CD8-positive, alpha-beta memory T cell (primary cell): ENCODE measurements around the gene DMAP1. TPM values are rescaled to one million over a fixed set of nuclear protein-coding genes. Genes with fewer than 3 reads are reported as not detected.
A peak's percentile ranks its signal among the peaks of the same experiment; 100 is the strongest.

Source experiments
- CTCF ChIA-PET: fragments of 350-600 bp; sonication (Branson Sonifier 250); formaldehyde crosslinking; loops from one replicate; lab custom pipeline; 2021; ENCODE audit warnings: antibody characterized with exemption; lab: Charles Lee
- POLR2A ChIA-PET: fragments of 350-600 bp; sonication (Branson Sonifier 250); formaldehyde crosslinking; loops from one replicate; lab custom pipeline; 2021; ENCODE audit warnings: antibody characterized with exemption; lab: Charles Lee
- DNase-seq, 5 donors: peaks; one replicate each; pipeline versions ENCODE4 v3.0.0 to v3.0.0-alpha.2; 2020 to 2022; ENCODE audit warnings: mixed read lengths in 1 of 5
- H3K27ac ChIP-seq: one replicate; pipeline ENCODE4 v1.7.0; 2013; ENCODE audit warnings: low read depth, mild to moderate bottlenecking, low read length, moderate library complexity
- H3K27me3 ChIP-seq: 2 replicates; pipeline ENCODE4 v1.7.0; 2013; ENCODE audit warnings: low read length, mild to moderate bottlenecking; ENCODE audit not compliant: insufficient read depth, poor library complexity, severe bottlenecking
- H3K36me3 ChIP-seq: 2 replicates; pipeline ENCODE4 v1.7.0; 2013; ENCODE audit warnings: mild to moderate bottlenecking, low read length, moderate library complexity; ENCODE audit not compliant: insufficient read depth
- H3K4me1 ChIP-seq: 2 replicates; pipeline ENCODE4 v1.7.0; 2013; ENCODE audit warnings: mild to moderate bottlenecking, low read length, moderate library complexity; ENCODE audit not compliant: insufficient read depth
- H3K4me3 ChIP-seq: 2 replicates; pipeline ENCODE4 v1.7.0; 2013; ENCODE audit warnings: mild to moderate bottlenecking, low read length
- H3K9me3 ChIP-seq: 2 replicates; pipeline ENCODE4 v1.7.0; 2013; ENCODE audit warnings: mild to moderate bottlenecking, low read length
- H3K27ac Mint-ChIP-seq, 8 donors: one replicate each; pipeline ENCODE4 v1.8.0; 2020 to 2021; ENCODE audit warnings: mixed read lengths in 8 of 8, mild to moderate bottlenecking in 6 of 8, inconsistent platforms in 3 of 8, moderate library complexity in 3 of 8
- H3K27me3 Mint-ChIP-seq, 2 donors: one replicate each; pipeline ENCODE4 v1.8.0; 2020 to 2021; ENCODE audit warnings: mixed read lengths in 2 of 2, mild to moderate bottlenecking in 1 of 2, moderate library complexity in 1 of 2
- H3K36me3 Mint-ChIP-seq, 3 donors: one replicate each; pipeline ENCODE4 v1.8.0; 2020 to 2021; ENCODE audit warnings: mixed read lengths in 3 of 3, inconsistent platforms in 1 of 3, mild to moderate bottlenecking in 1 of 3
- H3K4me1 Mint-ChIP-seq, 3 donors: one replicate each; pipeline ENCODE4 v1.8.0; 2020 to 2021; ENCODE audit warnings: mixed read lengths in 3 of 3, inconsistent platforms in 1 of 3, mild to moderate bottlenecking in 1 of 3
- H3K4me3 Mint-ChIP-seq, 7 donors: one replicate each; pipeline ENCODE4 v1.8.0; 2020 to 2021; ENCODE audit warnings: mixed read lengths in 7 of 7, mild to moderate bottlenecking in 6 of 7, moderate library complexity in 4 of 7, inconsistent platforms in 2 of 7
- H3K9me3 Mint-ChIP-seq, 5 donors: one replicate each; pipeline ENCODE4 v1.8.0; 2020 to 2022; ENCODE audit warnings: mixed read lengths in 5 of 5, mild to moderate bottlenecking in 3 of 5, moderate library complexity in 2 of 5, inconsistent platforms in 1 of 5
- polyA plus RNA-seq: library from polyadenylated mRNA; unstranded; fragments of 300-500 nt; fragmentation: Illumina TruSeq; gene quantifications from one replicate; pipeline ENCODE4 v1.2.3, GENCODE V29; 2021
- total RNA-seq, 2 experiments: library from RNA; stranded (reverse); gene quantifications; one replicate each; pipeline ENCODE4 v1.2.3, GENCODE V29; 2021

The DMAP1 gene
- total and polyA plus RNA-seq, 3 experiments from 2014 or later = 35.0 to 45.5 (median 36.1) TPM

GRCh38 chr1:44221769-44222168 lies 8.5 kb downstream of the DMAP1 start:
- no peaks in the 10 kb centered on the region for H3K9me3 ChIP-seq
- Mint-ChIP-seq H3K27me3 (no peaks in the 10 kb centered on the region), H3K4me3 (no peak overlapping the region), H3K4me1 (peaks cover 9 to 24% (median 13%) of the 10 kb centered on the region in 3 donors), H3K9me3 (no peaks in the 10 kb centered on the region), H3K27ac (no peak overlapping the region), H3K36me3 (peaks cover 0 to 55% (median 5%) of the 10 kb centered on the region in 3 donors)
- no peak overlapping the region for H3K27ac ChIP-seq
- no peaks in the 10 kb centered on the region for H3K27me3 ChIP-seq
- H3K36me3 ChIP-seq = peaks cover 27% of the 10 kb centered on the region
- ChIA-PET POLR2A (no interaction called here), CTCF (no interaction called here)
- H3K4me3 ChIP-seq = no peak overlapping the region
- no peak for DNase-seq
- no peaks in the 10 kb centered on the region for H3K4me1 ChIP-seq

- H3K4me1 Mint-ChIP-seq = peaks cover 1 to 17% (median 6%) of the 10 kb centered on the region in 3 donors
- Histone ChIP-seq H3K4me3 (no peak overlapping the region), H3K9me3 (no peaks in the 10 kb centered on the region), H3K4me1 (no peaks in the 10 kb centered on the region), H3K27me3 (no peaks in the 10 kb centered on the region), H3K36me3 (peaks cover 27% of the 10 kb centered on the region), H3K27ac (no peak overlapping the region)
- H3K27me3 Mint-ChIP-seq = no peaks in the 10 kb centered on the region
- POLR2A ChIA-PET = no interaction called here
- no peak overlapping the region for H3K4me3 Mint-ChIP-seq
- no peak for DNase-seq
- no peaks in the 10 kb centered on the region for H3K9me3 Mint-ChIP-seq
- CTCF ChIA-PET = no interaction called here
- H3K36me3 Mint-ChIP-seq = peaks cover 0 to 48% (median 5%) of the 10 kb centered on the region in 3 donors
- H3K27ac Mint-ChIP-seq = peak overlapping the region in 6 of 8 donors; percentile 6 to 80 (median 48)
Measured at GRCh38 chr1:44222397-44223186, 9.3 kb downstream of the DMAP1 start.

GRCh38 chr1:44223187-44223610 lies 9.9 kb downstream of the DMAP1 start:
- Mint-ChIP-seq H3K4me3 (no peak overlapping the region), H3K9me3 (no peaks in the 10 kb centered on the region), H3K4me1 (peaks cover 0 to 15% (median 4%) of the 10 kb centered on the region in 3 donors), H3K27ac (peak overlapping the region in 7 of 8 donors; percentile 2 to 92 (median 52)), H3K36me3 (peaks cover 0 to 42% (median 5%) of the 10 kb centered on the region in 3 donors), H3K27me3 (no peaks in the 10 kb centered on the region)
- ChIA-PET POLR2A (no interaction called here), CTCF (no interaction called here)
- Histone ChIP-seq H3K27ac (no peak overlapping the region), H3K9me3 (no peaks in the 10 kb centered on the region), H3K27me3 (no peaks in the 10 kb centered on the region), H3K4me3 (no peak overlapping the region), H3K4me1 (no peaks in the 10 kb centered on the region), H3K36me3 (peaks cover 24% of the 10 kb centered on the region)
- DNase-seq = no peak

- Mint-ChIP-seq H3K9me3 (no peaks in the 10 kb centered on the region), H3K4me1 (peaks cover 0 to 15% (median 4%) of the 10 kb centered on the region in 3 donors), H3K36me3 (peaks cover 0 to 18% (median 4%) of the 10 kb centered on the region in 3 donors), H3K27me3 (no peaks in the 10 kb centered on the region), H3K4me3 (no peak overlapping the region), H3K27ac (peak overlapping the region in 1 of 8 donors; percentile 57)
- no peaks in the 10 kb centered on the region for H3K4me1 ChIP-seq
- no peak overlapping the region for H3K4me3 ChIP-seq
- H3K27ac ChIP-seq = no peak overlapping the region
- H3K9me3 ChIP-seq = no peaks in the 10 kb centered on the region
- peaks cover 3% of the 10 kb centered on the region for H3K36me3 ChIP-seq
- DNase-seq = no peak
- H3K27me3 ChIP-seq = no peaks in the 10 kb centered on the region
- CTCF ChIA-PET = no interaction called here
- POLR2A ChIA-PET = no interaction called here
Measured at GRCh38 chr1:44225761-44226160, 12.5 kb downstream of the DMAP1 start.

- Mint-ChIP-seq H3K27ac (peak overlapping the region in 1 of 8 donors; percentile 75), H3K36me3 (peaks cover 0 to 11% (median 6%) of the 10 kb centered on the region in 3 donors), H3K4me3 (no peak overlapping the region), H3K9me3 (no peaks in the 10 kb centered on the region), H3K4me1 (peaks cover 0 to 15% (median 4%) of the 10 kb centered on the region in 3 donors), H3K27me3 (peaks cover 0 to 1% of the 10 kb centered on the region in 2 donors)
- CTCF ChIA-PET = interaction anchor here (0.7 kb wide), 1 partner anchor 9 kb away, joined by 4 read pairs; no protein-coding TSS in a partner anchor
- Histone ChIP-seq H3K36me3 (no peaks in the 10 kb centered on the region), H3K9me3 (no peaks in the 10 kb centered on the region), H3K4me1 (no peaks in the 10 kb centered on the region), H3K27me3 (no peaks in the 10 kb centered on the region), H3K4me3 (no peak overlapping the region), H3K27ac (no peak overlapping the region)
- POLR2A ChIA-PET = interaction anchor here (1.1 kb wide), 1 partner anchor 10 kb away, joined by 3 read pairs; no protein-coding TSS in a partner anchor
- DNase-seq = no peak
Measured at GRCh38 chr1:44227211-44227610, 13.9 kb downstream of the DMAP1 start.

- Histone ChIP-seq H3K4me3 (no peak overlapping the region), H3K27me3 (no peaks in the 10 kb centered on the region), H3K4me1 (no peaks in the 10 kb centered on the region), H3K36me3 (no peaks in the 10 kb centered on the region), H3K27ac (no peak overlapping the region), H3K9me3 (no peaks in the 10 kb centered on the region)
- H3K9me3 Mint-ChIP-seq = no peaks in the 10 kb centered on the region
- ChIA-PET CTCF (no interaction called here), POLR2A (no interaction called here)
- H3K36me3 Mint-ChIP-seq = peaks cover 3 to 17% (median 8%) of the 10 kb centered on the region in 3 donors
- peaks cover 0 to 9% (median 0%) of the 10 kb centered on the region in 3 donors for H3K4me1 Mint-ChIP-seq
- DNase-seq = no peak
- H3K27me3 Mint-ChIP-seq = peaks cover 0 to 1% of the 10 kb centered on the region in 2 donors
- peak overlapping the region in 1 of 8 donors; percentile 90 for H3K27ac Mint-ChIP-seq
- H3K4me3 Mint-ChIP-seq = no peak overlapping the region
Measured at GRCh38 chr1:44228218-44228617, 14.9 kb downstream of the DMAP1 start.

GRCh38 chr1:44229435-44230167 lies 16.3 kb downstream of the DMAP1 start:
- peaks cover 0 to 1% of the 10 kb centered on the region in 2 donors for H3K27me3 Mint-ChIP-seq
- no peaks in the 10 kb centered on the region for H3K9me3 Mint-ChIP-seq
- Histone ChIP-seq H3K27ac (no peak overlapping the region), H3K36me3 (no peaks in the 10 kb centered on the region), H3K9me3 (no peaks in the 10 kb centered on the region), H3K27me3 (no peaks in the 10 kb centered on the region), H3K4me1 (no peaks in the 10 kb centered on the region), H3K4me3 (no peak overlapping the region)
- no peak overlapping the region for H3K27ac Mint-ChIP-seq
- no peaks in the 10 kb centered on the region for H3K4me1 Mint-ChIP-seq
- CTCF ChIA-PET = no interaction called here
- POLR2A ChIA-PET = no interaction called here
- peaks cover 3 to 20% (median 11%) of the 10 kb centered on the region in 3 donors for H3K36me3 Mint-ChIP-seq
- H3K4me3 Mint-ChIP-seq = no peak overlapping the region
- DNase-seq = no peak

- no peak overlapping the region for H3K27ac ChIP-seq
- Mint-ChIP-seq H3K27me3 (peaks cover 0 to 1% of the 10 kb centered on the region in 2 donors), H3K36me3 (peaks cover 3 to 24% (median 13%) of the 10 kb centered on the region in 3 donors), H3K4me3 (no peak overlapping the region), H3K27ac (peak overlapping the region in 2 of 8 donors; percentile 25 to 66), H3K4me1 (no peaks in the 10 kb centered on the region), H3K9me3 (no peaks in the 10 kb centered on the region)
- H3K36me3 ChIP-seq = no peaks in the 10 kb centered on the region
- ChIA-PET POLR2A (no interaction called here), CTCF (no interaction called here)
- no peaks in the 10 kb centered on the region for H3K4me1 ChIP-seq
- H3K4me3 ChIP-seq = no peak overlapping the region
- no peak for DNase-seq
- no peaks in the 10 kb centered on the region for H3K9me3 ChIP-seq
- no peaks in the 10 kb centered on the region for H3K27me3 ChIP-seq
Measured at GRCh38 chr1:44230796-44231195, 17.5 kb downstream of the DMAP1 start.
